Thyroid gland (tissue), 4 donors: Measurements from ENCODE around the gene PACS1. TPM values are rescaled to one million over a fixed set of nuclear protein-coding genes. Genes with fewer than 3 reads are reported as not detected.

Experiments used
- DNase-seq, 2 donors: peaks; one replicate each; pipeline ENCODE4 v3.0.0-alpha.2; 2019
- H3K27ac ChIP-seq, 3 donors: fragments of 200-600 bp; sonication (generic); 1 replicate in 2 of 3; 2 replicates in 1 of 3; pipeline ENCODE4 v1.5.1; 2016 to 2019; ENCODE audit warnings: mild to moderate bottlenecking in 1 of 3, moderate library complexity in 1 of 3
- H3K27me3 ChIP-seq: fragments of 200-600 bp; sonication (generic); one replicate; pipeline ENCODE4 v1.5.1; 2019
- H3K36me3 ChIP-seq, 2 donors: fragments of 200-600 bp; sonication (generic); one replicate each; pipeline ENCODE4 v1.5.1; 2016 to 2019
- H3K4me1 ChIP-seq, 2 donors: fragments of 200-600 bp; sonication (generic); one replicate each; pipeline ENCODE4 v1.5.1; 2017 to 2019
- H3K4me3 ChIP-seq, 3 donors: fragments of 200-600 bp; sonication (generic); replicated peaks in 1 of 3; 1 replicate in 2 of 3; 2 replicates in 1 of 3; pipeline ENCODE4 v1.5.1; 2016; ENCODE audit warnings: mild to moderate bottlenecking in 1 of 3
- H3K9me3 ChIP-seq: fragments of 200-600 bp; sonication (generic); one replicate; pipeline ENCODE4 v1.5.1; 2017
- POLR2A ChIP-seq, 2 donors: fragments of 450-650 bp; IDR thresholded peaks; one replicate each; pipeline ENCODE4 v1.6.1; 2017; ENCODE audit warnings: antibody characterized with exemption in 2 of 2, mild to moderate bottlenecking in 2 of 2, moderate library complexity in 1 of 2
- WGBS, 2 donors: methylation state at CpG; one replicate each; pipeline ENCODE4 v1.1.5; 2017; 5-methylcytosine and 5-hydroxymethylcytosine counted together
- intact Hi-C: fragments of 100-400 bp; cut with DNase I; formaldehyde crosslinking; loops from one replicate; pipeline ENCODE4 v1.15.1; 2023
- total RNA-seq, 4 donors: library from RNA; depleted of rRNA; stranded (reverse); fragments of >200 nt; gene quantifications; one replicate each; pipeline ENCODE4 v1.2.3, GENCODE V29; 2016
- TF ChIP-seq, protein P1 (sequence below), 6 experiments: fragments of 200-600 bp in 3 of 6; fragments of 450-650 bp in 3 of 6; sonication (generic) in 3 of 6; IDR thresholded peaks; one replicate each; pipeline ENCODE4 v1.5.1; 2016 to 2019; ENCODE audit warnings: antibody characterized with exemption in 6 of 6, mild to moderate bottlenecking in 2 of 6, inconsistent platforms in 1 of 6, moderate library complexity in 1 of 6

PACS1 gene
- total RNA-seq, 4 donors from 2014 or later: 39.6 to 67.7 (median 59.7) TPM

DNA sequence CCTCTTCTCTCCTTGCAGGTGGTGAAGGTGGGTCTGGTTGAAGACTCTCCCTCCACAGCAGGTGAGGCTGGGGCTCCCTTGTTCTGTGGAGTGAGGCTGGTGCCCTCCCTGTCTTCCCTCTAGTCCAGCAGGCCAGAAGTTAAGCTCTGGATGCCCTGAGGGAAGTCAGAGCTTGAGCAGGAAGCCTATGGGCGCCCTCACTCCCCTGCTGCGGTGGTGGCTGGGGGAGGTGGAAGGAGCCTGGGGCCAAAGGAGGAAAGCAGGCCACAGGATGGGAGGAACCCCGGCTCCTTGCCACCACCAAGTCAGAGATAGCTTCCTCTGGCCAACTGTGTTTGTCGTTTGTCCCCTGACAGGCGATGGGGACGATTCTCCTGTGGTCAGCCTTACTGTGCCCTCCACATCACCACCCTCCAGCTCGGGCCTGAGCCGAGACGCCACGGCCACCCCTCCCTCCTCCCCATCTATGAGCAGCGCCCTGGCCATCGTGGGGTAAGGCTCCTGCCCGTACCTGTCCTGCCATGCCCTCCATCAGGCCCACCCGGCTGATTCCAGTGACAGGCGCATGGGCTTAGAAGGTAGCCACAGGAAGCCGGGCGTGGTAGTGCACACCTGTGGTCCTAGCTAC, 168.8 kb downstream of the PACS1 start:
- Histone ChIP-seq H3K9me3 (no peaks in the 10 kb centered on the region), H3K36me3 (peaks cover 43 to 60% of the 10 kb centered on the region in 2 donors), H3K4me3 (no peak overlapping the region), H3K4me1 (peaks cover 0 to 6% of the 10 kb centered on the region in 2 donors), H3K27me3 (no peaks in the 10 kb centered on the region), H3K27ac (no peak overlapping the region)
- intact Hi-C loops: no loop called here
- 93 to 95% methylated on average over 16 to 17 of the region's 17 CpGs for WGBS, 2 donors
- DNase-seq: no peak
- TF ChIP-seq, protein P1, sequence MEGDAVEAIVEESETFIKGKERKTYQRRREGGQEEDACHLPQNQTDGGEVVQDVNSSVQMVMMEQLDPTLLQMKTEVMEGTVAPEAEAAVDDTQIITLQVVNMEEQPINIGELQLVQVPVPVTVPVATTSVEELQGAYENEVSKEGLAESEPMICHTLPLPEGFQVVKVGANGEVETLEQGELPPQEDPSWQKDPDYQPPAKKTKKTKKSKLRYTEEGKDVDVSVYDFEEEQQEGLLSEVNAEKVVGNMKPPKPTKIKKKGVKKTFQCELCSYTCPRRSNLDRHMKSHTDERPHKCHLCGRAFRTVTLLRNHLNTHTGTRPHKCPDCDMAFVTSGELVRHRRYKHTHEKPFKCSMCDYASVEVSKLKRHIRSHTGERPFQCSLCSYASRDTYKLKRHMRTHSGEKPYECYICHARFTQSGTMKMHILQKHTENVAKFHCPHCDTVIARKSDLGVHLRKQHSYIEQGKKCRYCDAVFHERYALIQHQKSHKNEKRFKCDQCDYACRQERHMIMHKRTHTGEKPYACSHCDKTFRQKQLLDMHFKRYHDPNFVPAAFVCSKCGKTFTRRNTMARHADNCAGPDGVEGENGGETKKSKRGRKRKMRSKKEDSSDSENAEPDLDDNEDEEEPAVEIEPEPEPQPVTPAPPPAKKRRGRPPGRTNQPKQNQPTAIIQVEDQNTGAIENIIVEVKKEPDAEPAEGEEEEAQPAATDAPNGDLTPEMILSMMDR (IDR thresholded peaks at IDR 0.05): no peak
- no peak for TF ChIP-seq POLR2A (IDR thresholded peaks at IDR 0.05)

DNA sequence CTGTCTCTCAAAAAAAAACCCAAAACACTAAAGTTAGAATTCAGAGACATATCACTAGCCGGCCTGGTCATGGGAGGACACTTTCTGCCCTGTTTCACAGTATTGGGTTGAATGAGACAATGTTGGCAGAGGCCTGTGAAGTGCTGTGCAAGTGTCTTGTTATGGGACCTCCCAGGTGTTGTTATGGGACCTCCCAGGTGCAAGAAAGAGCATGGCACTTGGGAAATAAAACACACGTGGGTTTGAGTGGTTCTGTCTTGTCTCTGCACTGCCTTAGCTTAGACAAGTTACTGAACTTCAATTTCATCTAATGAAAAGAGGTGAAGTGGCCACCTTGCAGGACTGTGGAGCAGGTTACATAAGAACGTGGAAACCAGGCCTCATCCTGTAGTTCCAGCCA, 169.4 kb downstream of the PACS1 start:
- H3K27me3 ChIP-seq: no peaks in the 10 kb centered on the region
- H3K9me3 ChIP-seq: no peaks in the 10 kb centered on the region
- no peak overlapping the region for H3K27ac ChIP-seq
- no peak for TF ChIP-seq POLR2A (IDR thresholded peaks at IDR 0.05)
- TF ChIP-seq, protein P1 (IDR thresholded peaks at IDR 0.05): no peak
- intact Hi-C loops: no loop called here
- peaks cover 37 to 54% of the 10 kb centered on the region in 2 donors for H3K36me3 ChIP-seq
- no peak for DNase-seq
- H3K4me1 ChIP-seq: peaks cover 0 to 6% of the 10 kb centered on the region in 2 donors
- WGBS, 2 donors: 79 to 86% methylated on average over 3 of the region's 3 CpGs
- no peak overlapping the region for H3K4me3 ChIP-seq

DNA sequence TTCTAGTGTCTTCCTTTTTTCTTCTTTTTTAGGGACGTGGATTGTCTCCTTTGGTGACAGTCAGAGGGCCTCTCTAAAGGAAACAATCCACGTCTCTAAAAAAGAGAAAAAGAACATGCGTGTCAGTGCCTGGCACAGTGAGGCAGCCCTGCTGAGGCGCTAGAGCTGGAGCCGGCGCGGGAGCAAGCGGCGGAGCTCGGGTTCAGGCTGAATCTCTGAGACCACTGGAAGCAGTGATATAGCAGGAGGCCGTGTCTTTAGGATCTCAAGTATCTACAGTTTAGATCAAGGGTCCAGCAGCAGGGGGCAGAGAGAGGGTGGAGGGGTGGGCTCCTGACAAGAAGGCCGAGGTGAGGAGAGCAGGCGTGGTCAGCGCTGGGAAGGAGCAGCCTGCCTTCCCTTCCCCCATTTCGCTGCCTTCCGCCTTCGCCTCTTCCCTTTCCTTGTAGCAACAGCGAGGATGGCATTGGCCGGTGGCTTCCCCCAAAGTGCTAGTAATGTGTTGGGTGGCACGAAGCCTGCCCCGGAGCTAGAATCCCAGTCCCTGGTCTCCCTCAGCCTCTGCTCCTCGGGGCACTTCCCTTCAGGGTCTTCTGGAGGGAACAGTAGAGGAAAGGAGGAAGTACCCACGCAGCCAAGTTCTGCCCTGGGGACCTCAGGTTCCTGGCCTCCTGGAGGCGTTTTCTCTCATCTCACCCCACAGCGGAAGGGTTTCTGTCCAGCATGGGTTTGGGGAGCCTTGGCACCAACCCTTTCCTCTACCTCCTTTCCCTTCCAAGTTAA, 170.1 kb downstream of the PACS1 start:
- Histone ChIP-seq H3K9me3 (no peaks in the 10 kb centered on the region), H3K27ac (no peak overlapping the region), H3K27me3 (no peaks in the 10 kb centered on the region), H3K4me3 (no peak overlapping the region), H3K4me1 (peaks cover 0 to 6% of the 10 kb centered on the region in 2 donors), H3K36me3 (peaks cover 34 to 53% of the 10 kb centered on the region in 2 donors)
- WGBS, 2 donors: 87 to 89% methylated on average over 25 of the region's 25 CpGs
- no peak for DNase-seq
- intact Hi-C loops: no loop called here
- TF ChIP-seq, protein P1 (IDR thresholded peaks at IDR 0.05): no peak
- TF ChIP-seq POLR2A (IDR thresholded peaks at IDR 0.05): no peak

DNA sequence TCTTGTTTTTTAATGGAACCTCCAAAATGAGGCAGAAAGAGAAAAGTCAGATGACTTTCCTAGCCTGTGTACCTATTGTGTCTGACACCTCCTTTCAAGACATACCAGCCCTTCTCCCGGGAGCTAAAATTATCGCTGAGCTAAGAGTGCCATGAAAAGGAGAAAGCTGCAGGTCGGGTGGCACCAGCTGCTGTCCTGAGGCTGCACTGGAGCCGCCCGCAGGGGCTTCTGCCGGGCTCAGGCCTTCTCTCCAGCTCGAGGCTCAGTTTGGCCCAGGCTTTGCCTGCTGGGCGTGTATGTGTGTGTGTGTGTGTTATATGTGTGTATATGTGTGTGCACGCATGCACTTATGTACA, 170.7 kb downstream of the PACS1 start:
- H3K36me3 ChIP-seq: peaks cover 28 to 47% of the 10 kb centered on the region in 2 donors
- intact Hi-C loops: no loop called here

More for the DNA sequence above, 170.7 kb downstream of the PACS1 start:
- peaks cover 0 to 4% of the 10 kb centered on the region in 2 donors for H3K4me1 ChIP-seq
- no peak for DNase-seq
- WGBS, 2 donors: 81 to 88% methylated on average over 9 of the region's 9 CpGs
- TF ChIP-seq POLR2A (IDR thresholded peaks at IDR 0.05): no peak
- TF ChIP-seq, protein P1 (IDR thresholded peaks at IDR 0.05): no peak
- H3K9me3 ChIP-seq: no peaks in the 10 kb centered on the region
- H3K4me3 ChIP-seq: no peak overlapping the region
- H3K27me3 ChIP-seq: no peaks in the 10 kb centered on the region
- no peak overlapping the region for H3K27ac ChIP-seq
